Measurements from ENCODE around the gene DMD.
"Not testable (repeated sequence)": the region's sequence is repeated elsewhere in the genome, so short reads cannot be mapped to it uniquely, and the experiment has no call there.

DMD gene

GRCh38 chrX:31663172-31663571 lies 1548.2 kb downstream of the DMD start:
- DNase-seq, result no peak

- DNase-seq, result no peak
Observed at GRCh38 chrX:31661280-31661810, 1550.0 kb downstream of the DMD start.

GRCh38 chrX:31658360-31658759 lies 1553.0 kb downstream of the DMD start:
- no peak for DNase-seq

GRCh38 chrX:31656013-31656412 lies 1555.3 kb downstream of the DMD start:
- DNase-seq, result no peak

GRCh38 chrX:31653422-31653821 lies 1557.9 kb downstream of the DMD start:
- no peak for DNase-seq

- DNase-seq, result no peak
Observed at GRCh38 chrX:31652650-31653049, 1558.7 kb downstream of the DMD start.

GRCh38 chrX:31649201-31649600 lies 1562.1 kb downstream of the DMD start:
- no peak for DNase-seq

- DNase-seq, result no peak
Observed at GRCh38 chrX:31633349-31633748, 1578.0 kb downstream of the DMD start.

GRCh38 chrX:31629195-31629594 lies 1582.2 kb downstream of the DMD start:
- DNase-seq, result no peak

- DNase-seq, result no peak
Observed at GRCh38 chrX:31609130-31609529, 1602.2 kb downstream of the DMD start.

- DNase-seq, result no peak
Observed at GRCh38 chrX:31608638-31609037, 1602.7 kb downstream of the DMD start.

GRCh38 chrX:31606771-31607170 lies 1604.6 kb downstream of the DMD start:
- DNase-seq, result no peak

GRCh38 chrX:31604629-31605221 lies 1606.6 kb downstream of the DMD start:
- no peak for DNase-seq

- no peak for DNase-seq
Observed at GRCh38 chrX:31603411-31604120, 1607.8 kb downstream of the DMD start.

GRCh38 chrX:31600823-31601222 lies 1610.5 kb downstream of the DMD start:
- DNase-seq, result no peak

- DNase-seq, result no peak
Observed at GRCh38 chrX:31593353-31593752, 1618.0 kb downstream of the DMD start.

GRCh38 chrX:31591355-31591754 lies 1620.0 kb downstream of the DMD start:
- no peak for DNase-seq

GRCh38 chrX:31590581-31591114 lies 1620.7 kb downstream of the DMD start:
- DNase-seq, result no peak

- no peak for DNase-seq
Observed at GRCh38 chrX:31589503-31589902, 1621.8 kb downstream of the DMD start.

GRCh38 chrX:31588355-31588754 lies 1623.0 kb downstream of the DMD start:
- DNase-seq, result no peak

GRCh38 chrX:31583892-31584291 lies 1627.5 kb downstream of the DMD start:
- not testable (repeated sequence) for DNase-seq

GRCh38 chrX:31580726-31581125 lies 1630.6 kb downstream of the DMD start:
- no peak for DNase-seq

GRCh38 chrX:31580227-31580626 lies 1631.1 kb downstream of the DMD start:
- no peak for DNase-seq

GRCh38 chrX:31572360-31572759 lies 1639.0 kb downstream of the DMD start:
- DNase-seq, result no peak

Measured in stimulated activated CD4-positive, alpha-beta T cell treated with anti-CD3 and anti-CD28 coated beads, Interleukin-4, amount 100 ng/mL, for 1 hour (primary cell).